H9 (cell line): ENCODE measurements around the gene KANSL1. TPM values are rescaled to one million over a fixed set of nuclear protein-coding genes. Genes with fewer than 3 reads are reported as not detected.

ENCODE experiments used
- DNase-seq: peaks from one replicate; pipeline ENCODE4 v3.0.0-alpha.2; 2017
- H2AFZ ChIP-seq: one replicate; pipeline ENCODE4 v1.6.1; 2013; ENCODE audit warnings: mild to moderate bottlenecking, low read length, control low read depth, moderate library complexity
- H2AK5ac ChIP-seq: 2 replicates; pipeline ENCODE4 v1.6.1; 2013; ENCODE audit warnings: low read length, control low read depth, mixed read lengths; ENCODE audit not compliant: insufficient read length
- H2BK120ac ChIP-seq: one replicate; pipeline ENCODE4 v1.6.1; 2013; ENCODE audit warnings: low read depth, mild to moderate bottlenecking, low read length, control low read depth, inconsistent platforms; ENCODE audit not compliant: poor library complexity, severe bottlenecking
- H2BK12ac ChIP-seq: 2 replicates; pipeline ENCODE4 v1.6.1; 2013; ENCODE audit warnings: low read length, control low read depth, mixed read lengths, low read depth; ENCODE audit not compliant: insufficient read length
- H2BK15ac ChIP-seq: 2 replicates; pipeline ENCODE4 v1.6.1; 2013; ENCODE audit warnings: low read depth, low read length, control low read depth
- H2BK20ac ChIP-seq: one replicate; pipeline ENCODE4 v1.6.1; 2013; ENCODE audit warnings: low read depth, mild to moderate bottlenecking, low read length, control low read depth, inconsistent platforms; ENCODE audit not compliant: poor library complexity, severe bottlenecking
- H2BK5ac ChIP-seq: 2 replicates; pipeline ENCODE4 v1.6.1; 2013; ENCODE audit warnings: low read length, control low read depth, mixed read lengths; ENCODE audit not compliant: insufficient read length
- H3K14ac ChIP-seq: 2 replicates; pipeline ENCODE4 v1.6.1; 2013; ENCODE audit warnings: low read length, control low read depth; ENCODE audit not compliant: insufficient read depth
- H3K18ac ChIP-seq: 2 replicates; pipeline ENCODE4 v1.6.1; 2013; ENCODE audit warnings: low read depth, mild to moderate bottlenecking, mixed read lengths, low read length, control low read depth; ENCODE audit not compliant: insufficient read length
- H3K23ac ChIP-seq: 2 replicates; pipeline ENCODE4 v1.6.1; 2013; ENCODE audit warnings: low read length, control low read depth, mixed read lengths, low read depth; ENCODE audit not compliant: insufficient read length
- H3K23me2 ChIP-seq: 2 replicates; pipeline ENCODE4 v1.6.1; 2013; ENCODE audit warnings: low read depth, mild to moderate bottlenecking, mixed read lengths, low read length, control low read depth; ENCODE audit not compliant: insufficient read length, poor library complexity, severe bottlenecking
- H3K27ac ChIP-seq: 2 replicates; pipeline ENCODE4 v1.5.1; 2013; ENCODE audit warnings: low read length, control low read depth, mixed read lengths, low read depth; ENCODE audit not compliant: insufficient read length
- H3K27me3 ChIP-seq: 2 replicates; pipeline ENCODE4 v1.6.1; 2013; ENCODE audit warnings: low read length, control low read depth, inconsistent platforms; ENCODE audit not compliant: insufficient read depth
- H3K4ac ChIP-seq: 2 replicates; pipeline ENCODE4 v1.6.1; 2013; ENCODE audit warnings: low read depth, mild to moderate bottlenecking, control low read depth, inconsistent platforms, low read length, moderate library complexity
- H3K4me1 ChIP-seq: 2 replicates; pipeline ENCODE4 v1.6.1; 2013; ENCODE audit warnings: low read length, control low read depth, inconsistent platforms; ENCODE audit not compliant: insufficient read depth
- H3K4me2 ChIP-seq: 2 replicates; pipeline ENCODE4 v1.6.1; 2013; ENCODE audit warnings: low read length, control low read depth, mixed read lengths; ENCODE audit not compliant: insufficient read length, insufficient read depth
- H3K56ac ChIP-seq: 2 replicates; pipeline ENCODE4 v1.6.1; 2013; ENCODE audit warnings: low read depth, mild to moderate bottlenecking, mixed read lengths, low read length, control low read depth; ENCODE audit not compliant: insufficient read length
- H3K79me1 ChIP-seq: 2 replicates; pipeline ENCODE4 v1.6.1; 2013; ENCODE audit warnings: low read depth, mild to moderate bottlenecking, moderate library complexity, low read length, control low read depth, inconsistent platforms; ENCODE audit not compliant: insufficient read depth, poor library complexity, severe bottlenecking
- H3K79me2 ChIP-seq: 2 replicates; pipeline ENCODE4 v1.6.1; 2013; ENCODE audit warnings: low read length, control low read depth, inconsistent platforms; ENCODE audit not compliant: insufficient read depth
- H3K9ac ChIP-seq: 2 replicates; pipeline ENCODE4 v1.6.1; 2013; ENCODE audit warnings: low read length, control low read depth, mixed read lengths; ENCODE audit not compliant: insufficient read length; ENCODE audit errors: extremely low read depth
- H3K9me3 ChIP-seq: one replicate; pipeline ENCODE4 v1.6.1; 2013; ENCODE audit warnings: low read depth, low read length, inconsistent platforms; ENCODE audit not compliant: control insufficient read depth
- H3T11ph ChIP-seq: one replicate; pipeline ENCODE4 v1.6.1; 2013; ENCODE audit warnings: mild to moderate bottlenecking, low read length, control low read depth, inconsistent platforms
- H4K20me1 ChIP-seq: one replicate; pipeline ENCODE4 v1.6.1; 2013; ENCODE audit not compliant: control insufficient read depth, insufficient read length, insufficient read depth
- H4K5ac ChIP-seq: 2 replicates; pipeline ENCODE4 v1.6.1; 2013; ENCODE audit warnings: low read depth, mild to moderate bottlenecking, mixed read lengths, low read length, control low read depth; ENCODE audit not compliant: insufficient read length
- H4K8ac ChIP-seq: replicated peaks from 2 replicates; pipeline ENCODE4 v1.6.1; 2013; ENCODE audit warnings: low read length, control low read depth, mixed read lengths, low read depth; ENCODE audit not compliant: insufficient read length
- H4K91ac ChIP-seq: 2 replicates; pipeline ENCODE4 v1.6.1; 2013; ENCODE audit warnings: low read depth, mild to moderate bottlenecking, moderate library complexity, mixed read lengths, low read length, control low read depth; ENCODE audit not compliant: insufficient read length
- H3K27ac Mint-ChIP-seq, 3 experiments: 2 replicates in 2 of 3; 3 replicates in 1 of 3; pipeline ENCODE4 v1.8.0; 2020 to 2021; ENCODE audit warnings: mixed read lengths in 3 of 3, mild to moderate bottlenecking in 1 of 3, moderate library complexity in 1 of 3
- H3K27me3 Mint-ChIP-seq: 2 replicates; pipeline ENCODE4 v1.8.0; 2021; ENCODE audit warnings: low read depth, mild to moderate bottlenecking, moderate library complexity, mixed read lengths
- H3K36me3 Mint-ChIP-seq, 3 experiments: 2 replicates in 2 of 3; 3 replicates in 1 of 3; pipeline ENCODE4 v1.8.0; 2020 to 2021; ENCODE audit warnings: low read depth in 3 of 3, mixed read lengths in 3 of 3; ENCODE audit not compliant: insufficient read depth in 1 of 3
- H3K4me1 Mint-ChIP-seq, 2 experiments: 2 replicates each; pipeline ENCODE4 v1.8.0; 2020; ENCODE audit warnings: mixed read lengths in 2 of 2
- H3K4me3 Mint-ChIP-seq, 2 experiments: 2 replicates in 1 of 2; 3 replicates in 1 of 2; pipeline ENCODE4 v1.8.0; 2020 to 2021; ENCODE audit warnings: mild to moderate bottlenecking in 2 of 2, mixed read lengths in 2 of 2, moderate library complexity in 1 of 2
- H3K9me3 Mint-ChIP-seq, 2 experiments: 2 replicates in 1 of 2; 3 replicates in 1 of 2; pipeline ENCODE4 v1.8.0; 2020; ENCODE audit warnings: mild to moderate bottlenecking in 2 of 2, mixed read lengths in 2 of 2, moderate library complexity in 1 of 2
- WGBS: extraction: QIAGEN DNeasy Blood & Tissue Kit; methylation state at CpG from one replicate; pipeline ENCODE4 v1.1.7; 2013; ENCODE audit warnings: missing lambda C conversion rate, low lambda C conversion rate, mixed read lengths; ENCODE audit not compliant: insufficient read length; ENCODE audit errors: extremely low coverage; 5-methylcytosine and 5-hydroxymethylcytosine counted together
- total RNA-seq: library from RNA; stranded (reverse); gene quantifications from 2 replicates; pipeline ENCODE4 v1.2.1, GENCODE V29; 2021
- TF ChIP-seq, protein P1 (sequence below): fragments of 200-600 bp; sonication (generic); conservative IDR thresholded peaks from 3 replicates; pipeline ENCODE4 v1.8.0; 2021; ENCODE audit warnings: antibody characterized with exemption, mild to moderate bottlenecking

The KANSL1 gene
- total RNA-seq, 1 experiment from 2014 or later, result 114 TPM

DNA sequence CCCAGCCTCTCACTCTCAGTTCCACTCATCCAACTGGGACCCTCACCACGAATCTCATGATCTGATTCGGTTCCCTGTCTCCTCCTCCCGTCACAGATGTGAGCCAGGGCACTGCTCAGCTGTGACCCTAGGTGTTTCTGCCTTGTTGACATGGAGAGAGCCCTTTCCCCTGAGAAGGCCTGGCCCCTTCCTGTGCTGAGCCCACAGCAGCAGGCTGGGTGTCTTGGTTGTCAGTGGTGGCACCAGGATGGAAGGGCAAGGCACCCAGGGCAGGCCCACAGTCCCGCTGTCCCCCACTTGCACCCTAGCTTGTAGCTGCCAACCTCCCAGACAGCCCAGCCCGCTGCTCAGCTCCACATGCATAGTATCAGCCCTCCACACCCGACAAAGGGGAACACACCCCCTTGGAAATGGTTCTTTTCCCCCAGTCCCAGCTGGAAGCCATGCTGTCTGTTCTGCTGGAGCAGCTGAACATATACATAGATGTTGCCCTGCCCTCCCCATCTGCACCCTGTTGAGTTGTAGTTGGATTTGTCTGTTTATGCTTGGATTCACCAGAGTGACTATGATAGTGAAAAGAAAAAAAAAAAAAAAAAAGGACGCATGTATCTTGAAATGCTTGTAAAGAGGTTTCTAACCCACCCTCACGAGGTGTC, 167.6 kb downstream of the KANSL1 start:
- peak overlapping the region; percentile 66 to 75 (median 73); a peak in 4 of 7 replicates for H3K27ac Mint-ChIP-seq
- H3K23ac ChIP-seq, result no peak overlapping the region
- H3K9me3 ChIP-seq, result no peaks in the 10 kb centered on the region
- H2BK12ac ChIP-seq, result no peak overlapping the region
- H3K27me3 ChIP-seq, result no peaks in the 10 kb centered on the region
- H4K8ac ChIP-seq, result no peak overlapping the region
- H3K9me3 Mint-ChIP-seq, result no peaks in the 10 kb centered on the region
- no peak overlapping the region for H4K91ac ChIP-seq
- TF ChIP-seq, protein P1, sequence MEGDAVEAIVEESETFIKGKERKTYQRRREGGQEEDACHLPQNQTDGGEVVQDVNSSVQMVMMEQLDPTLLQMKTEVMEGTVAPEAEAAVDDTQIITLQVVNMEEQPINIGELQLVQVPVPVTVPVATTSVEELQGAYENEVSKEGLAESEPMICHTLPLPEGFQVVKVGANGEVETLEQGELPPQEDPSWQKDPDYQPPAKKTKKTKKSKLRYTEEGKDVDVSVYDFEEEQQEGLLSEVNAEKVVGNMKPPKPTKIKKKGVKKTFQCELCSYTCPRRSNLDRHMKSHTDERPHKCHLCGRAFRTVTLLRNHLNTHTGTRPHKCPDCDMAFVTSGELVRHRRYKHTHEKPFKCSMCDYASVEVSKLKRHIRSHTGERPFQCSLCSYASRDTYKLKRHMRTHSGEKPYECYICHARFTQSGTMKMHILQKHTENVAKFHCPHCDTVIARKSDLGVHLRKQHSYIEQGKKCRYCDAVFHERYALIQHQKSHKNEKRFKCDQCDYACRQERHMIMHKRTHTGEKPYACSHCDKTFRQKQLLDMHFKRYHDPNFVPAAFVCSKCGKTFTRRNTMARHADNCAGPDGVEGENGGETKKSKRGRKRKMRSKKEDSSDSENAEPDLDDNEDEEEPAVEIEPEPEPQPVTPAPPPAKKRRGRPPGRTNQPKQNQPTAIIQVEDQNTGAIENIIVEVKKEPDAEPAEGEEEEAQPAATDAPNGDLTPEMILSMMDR, result no peak
- no peak overlapping the region for H3K4me2 ChIP-seq
- no peak overlapping the region for H2BK5ac ChIP-seq
- no peak overlapping the region for H3K9ac ChIP-seq
- H3K4me1 ChIP-seq, result peaks cover 2% of the 10 kb centered on the region; the same call in 1 of the 2 replicates
- H3K27me3 Mint-ChIP-seq, result no peaks in the 10 kb centered on the region; the same call in 1 of the 2 replicates
- no peak overlapping the region for H2BK15ac ChIP-seq
- H3T11ph ChIP-seq, result no peak overlapping the region
- H3K79me1 ChIP-seq, result no peaks in the 10 kb centered on the region
- no peak overlapping the region; the same call in 1 of the 2 replicates for H3K14ac ChIP-seq
- no peak overlapping the region for H3K18ac ChIP-seq
- no peaks in the 10 kb centered on the region for H3K23me2 ChIP-seq
- no peak overlapping the region for H2AK5ac ChIP-seq
- H4K5ac ChIP-seq, result no peak overlapping the region
- peaks cover 36 to 45% of the 10 kb centered on the region in 2 experiments for H3K4me1 Mint-ChIP-seq
- no peak overlapping the region for H3K27ac ChIP-seq
- no peak overlapping the region for H3K56ac ChIP-seq
- no peak overlapping the region for H3K4me3 Mint-ChIP-seq
- H3K4ac ChIP-seq, result no peak overlapping the region
- no CpG with 5 or more reads among the region's 8 CpGs for WGBS
- peaks cover 11 to 42% (median 34%) of the 10 kb centered on the region in 3 experiments; a peak in 6 of 7 replicates for H3K36me3 Mint-ChIP-seq
- no peak overlapping the region for H2BK20ac ChIP-seq
- no peaks in the 10 kb centered on the region for H3K79me2 ChIP-seq
- H2AFZ ChIP-seq, result no peak overlapping the region
- no peak overlapping the region for H2BK120ac ChIP-seq
- DNase-seq, result no peak
- no peaks in the 10 kb centered on the region for H4K20me1 ChIP-seq
